Upper lobe of left lung (tissue), 6 donors: ENCODE data around the gene ANKLE1. TPM values are rescaled to one million over a fixed set of nuclear protein-coding genes. Genes with fewer than 3 reads are reported as not detected.

ENCODE experiments used
- ATAC-seq, 2 donors: fragments of 200-7000 bp; cut with Tn5 transposase; one replicate each; pipeline ENCODE4 v1.9.1; 2022; ENCODE audit warnings: mild to moderate bottlenecking in 2 of 2, moderate library complexity in 2 of 2; ENCODE audit not compliant: low FRiP score in 2 of 2
- DNase-seq, 2 donors: peaks; one replicate each; pipeline ENCODE4 v3.0.0-alpha.2; 2019 to 2020
- H3K27ac ChIP-seq, 4 donors: fragments of 200-600 bp; sonication (generic); one replicate each; pipeline ENCODE4 v1.5.1; 2016 to 2019
- H3K27me3 ChIP-seq, 4 donors: fragments of 200-600 bp; sonication (generic); one replicate each; pipeline ENCODE4 v1.5.1; 2017 to 2019
- H3K36me3 ChIP-seq, 4 donors: fragments of 200-600 bp; sonication (generic); one replicate each; pipeline ENCODE4 v1.5.1; 2016 to 2019
- H3K4me1 ChIP-seq, 4 donors: fragments of 200-600 bp; sonication (generic); one replicate each; pipeline ENCODE4 v1.5.1; 2018 to 2019
- H3K4me3 ChIP-seq, 4 donors: fragments of 200-600 bp; sonication (generic); one replicate each; pipeline ENCODE4 v1.5.1; 2017 to 2019; ENCODE audit warnings: mild to moderate bottlenecking in 2 of 4, moderate library complexity in 1 of 4
- H3K9me3 ChIP-seq, 4 donors: fragments of 200-600 bp; sonication (generic); one replicate each; pipeline ENCODE4 v1.5.1; 2018 to 2019
- EP300 ChIP-seq, 4 donors: sonication (generic); formaldehyde crosslinking; IDR thresholded peaks; one replicate each; pipeline ENCODE4 v1.5.1; 2017; ENCODE audit warnings: antibody characterized with exemption in 4 of 4, control low read depth in 2 of 4
- POLR2A ChIP-seq, 4 donors: fragments of 450-650 bp; IDR thresholded peaks; one replicate each; pipeline ENCODE4 v1.5.1; 2016 to 2017; ENCODE audit warnings: antibody characterized with exemption in 4 of 4, mild to moderate bottlenecking in 2 of 4
- POLR2AphosphoS5 ChIP-seq, 2 donors: sonication (generic); formaldehyde crosslinking; IDR thresholded peaks; one replicate each; pipeline ENCODE4 v1.5.1; 2017; ENCODE audit warnings: antibody characterized with exemption in 2 of 2
- WGBS, 2 donors: methylation state at CpG; one replicate each; pipeline ENCODE4 v1.1.5; 2017 to 2018; 5-methylcytosine and 5-hydroxymethylcytosine counted together
- total RNA-seq, 6 donors: library from RNA; depleted of rRNA in 4 of 6; stranded (reverse); fragments of >200 nt in 4 of 6; gene quantifications; one replicate each; pipeline versions ENCODE4 v1.1.0 to v1.2.1, GENCODE V29; 2016 to 2021
- TF ChIP-seq, protein P1 (sequence below), 6 experiments: fragments of 450-650 bp in 4 of 6; fragments of 200-600 bp in 2 of 6; sonication (generic) in 2 of 6; IDR thresholded peaks; one replicate each; pipeline ENCODE4 v1.5.1; 2016 to 2019; ENCODE audit warnings: antibody characterized with exemption in 6 of 6
- donor health status: DM: no; HTN: no; CAD: no; lungs with moderate emphysema.
- donor health status: DM: no; HTN: yes; CAD: no; lungs with severe emphysema.

The ANKLE1 gene
- total RNA-seq, 6 donors from 2014 or later = 0.57 to 13.6 (median 1.4) TPM

DNA sequence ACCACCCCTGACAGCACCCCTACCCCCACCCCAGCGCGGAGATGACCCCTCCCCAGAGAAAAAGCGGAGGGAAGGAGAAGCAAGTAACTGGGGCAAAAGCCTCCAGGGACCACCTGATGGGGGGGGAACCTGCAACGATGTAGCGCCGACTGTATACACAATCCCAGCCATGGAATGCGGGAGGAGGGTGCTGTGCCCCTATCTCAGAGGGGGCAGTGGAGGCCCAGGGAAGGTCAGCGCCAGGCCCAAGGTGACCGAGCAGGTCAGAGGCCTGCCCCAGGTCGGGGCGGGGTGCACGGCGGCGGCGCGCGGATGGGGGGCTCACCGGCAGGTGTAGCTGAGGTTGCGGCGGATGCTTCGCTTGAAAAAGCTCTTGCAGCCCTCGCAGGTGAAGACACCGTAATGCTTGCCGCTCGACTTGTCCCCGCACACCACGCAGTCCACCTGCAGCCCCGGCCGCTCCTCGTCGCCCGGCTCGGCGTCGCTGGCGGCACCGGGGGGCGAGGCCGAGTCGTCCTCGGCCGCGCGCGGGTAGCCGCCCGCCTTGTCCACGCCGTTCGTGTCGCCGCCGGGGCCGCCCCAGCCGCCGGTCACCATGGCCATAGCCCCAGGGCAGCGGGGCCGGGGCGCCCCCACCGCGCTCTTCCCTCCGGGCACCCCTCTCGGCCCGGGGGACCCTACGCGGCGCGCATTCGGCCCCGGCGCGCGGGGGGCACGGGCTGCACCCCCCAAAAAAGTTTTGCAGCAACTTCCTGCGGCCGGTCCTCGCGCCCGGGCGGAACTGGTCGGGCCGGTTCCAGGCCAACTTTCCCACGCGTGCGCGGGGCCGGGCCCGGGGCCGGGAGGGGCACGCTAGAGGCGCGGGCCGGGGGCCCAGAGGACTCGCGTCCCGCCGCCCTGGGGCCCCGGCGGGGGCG, 36.8 kb upstream of the ANKLE1 start:
- TF ChIP-seq POLR2AphosphoS5 (IDR thresholded peaks at IDR 0.05) (no peak), POLR2A (IDR thresholded peaks at IDR 0.05) (no peak), EP300 (IDR thresholded peaks at IDR 0.05) (no peak)
- TF ChIP-seq, protein P1, sequence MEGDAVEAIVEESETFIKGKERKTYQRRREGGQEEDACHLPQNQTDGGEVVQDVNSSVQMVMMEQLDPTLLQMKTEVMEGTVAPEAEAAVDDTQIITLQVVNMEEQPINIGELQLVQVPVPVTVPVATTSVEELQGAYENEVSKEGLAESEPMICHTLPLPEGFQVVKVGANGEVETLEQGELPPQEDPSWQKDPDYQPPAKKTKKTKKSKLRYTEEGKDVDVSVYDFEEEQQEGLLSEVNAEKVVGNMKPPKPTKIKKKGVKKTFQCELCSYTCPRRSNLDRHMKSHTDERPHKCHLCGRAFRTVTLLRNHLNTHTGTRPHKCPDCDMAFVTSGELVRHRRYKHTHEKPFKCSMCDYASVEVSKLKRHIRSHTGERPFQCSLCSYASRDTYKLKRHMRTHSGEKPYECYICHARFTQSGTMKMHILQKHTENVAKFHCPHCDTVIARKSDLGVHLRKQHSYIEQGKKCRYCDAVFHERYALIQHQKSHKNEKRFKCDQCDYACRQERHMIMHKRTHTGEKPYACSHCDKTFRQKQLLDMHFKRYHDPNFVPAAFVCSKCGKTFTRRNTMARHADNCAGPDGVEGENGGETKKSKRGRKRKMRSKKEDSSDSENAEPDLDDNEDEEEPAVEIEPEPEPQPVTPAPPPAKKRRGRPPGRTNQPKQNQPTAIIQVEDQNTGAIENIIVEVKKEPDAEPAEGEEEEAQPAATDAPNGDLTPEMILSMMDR (IDR thresholded peaks at IDR 0.05) = no peak
- WGBS, 2 donors = 0 to 10% methylated on average over 8 to 10 of the region's 100 CpGs

DNA sequence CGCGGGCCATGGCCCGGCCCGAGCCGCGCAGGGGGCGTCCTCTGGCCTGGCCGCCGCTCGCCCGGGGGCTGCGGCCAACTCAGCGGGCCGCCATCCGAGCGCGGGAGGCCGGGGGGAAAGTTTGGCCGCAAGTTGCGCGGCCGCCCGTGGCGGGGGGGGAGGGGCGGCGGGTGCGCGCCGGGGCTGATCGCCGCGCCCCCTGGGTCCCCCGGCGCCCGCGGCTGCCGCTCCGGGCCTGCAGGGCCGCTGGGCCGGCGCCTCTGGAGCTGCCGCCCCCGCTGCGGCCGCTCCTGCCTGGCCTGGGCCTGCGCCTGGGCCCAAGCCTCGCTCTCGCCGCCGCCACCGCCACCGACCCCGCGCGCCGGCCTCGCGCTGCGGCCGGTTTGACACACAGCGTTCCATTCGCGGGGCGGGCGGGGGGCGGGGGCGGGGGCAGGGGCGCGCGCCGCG, 36.1 kb upstream of the ANKLE1 start, which contains the start of gene NR2F6:
NR2F6 (minus strand) TSS at position 385 of the 450 bp plus-strand sequence. CDS start 699 bp downstream, outside the sequence.
- WGBS, 2 donors = no CpG with 5 or more reads among the region's 72 CpGs
- no peak for ATAC-seq

More for the DNA sequence above, 36.8 kb upstream of the ANKLE1 start:
- Histone ChIP-seq H3K4me1 (peaks cover 28 to 63% (median 52%) of the 10 kb centered on the region in 4 donors), H3K36me3 (peaks cover 0 to 6% (median 2%) of the 10 kb centered on the region in 4 donors), H3K4me3 (peak overlapping the region; percentile 92 to 97 (median 96)), H3K9me3 (no peaks in the 10 kb centered on the region), H3K27ac (peak overlapping the region; percentile 81 to 90 (median 88)), H3K27me3 (no peaks in the 10 kb centered on the region)
- DNase-seq = peak in 1 of 2 donors; percentile 93
- ATAC-seq = no peak

DNA sequence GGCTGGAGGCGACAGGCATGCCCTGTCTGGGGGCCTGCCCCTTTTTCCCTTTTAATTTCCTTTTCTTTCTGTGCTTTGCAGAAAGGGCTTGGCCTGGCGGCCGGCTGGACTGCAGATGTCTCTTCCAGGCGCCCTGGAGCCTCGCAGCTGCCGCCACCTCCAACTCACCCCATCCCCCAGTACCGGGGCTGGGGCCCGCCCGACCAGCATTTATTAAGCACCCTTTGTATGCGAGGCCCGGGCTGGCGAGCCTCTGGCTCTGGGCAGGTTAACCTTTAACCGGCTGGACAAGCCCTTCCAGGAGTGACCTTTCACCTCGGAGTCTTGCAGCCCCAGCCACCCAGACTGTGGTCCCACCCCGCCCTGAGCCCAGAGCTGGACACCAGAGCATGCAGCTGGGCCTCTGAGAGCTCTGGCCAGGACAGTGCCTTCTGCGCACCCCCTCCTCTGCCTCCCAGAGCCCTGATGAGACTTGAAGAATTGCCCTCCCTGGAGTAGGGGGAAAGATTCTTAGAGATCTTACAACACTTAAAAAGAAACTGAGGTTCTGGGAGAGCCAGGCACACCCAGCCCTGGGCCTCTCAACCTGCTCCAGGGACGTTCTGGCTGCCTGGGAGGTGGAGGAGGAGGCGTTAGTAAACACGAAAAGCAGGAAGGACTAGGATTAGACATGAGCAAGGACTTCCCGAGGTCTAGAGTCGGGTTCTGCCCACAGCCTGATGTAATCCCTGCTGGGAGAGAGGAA, 34.8 kb upstream of the ANKLE1 start:
- Histone ChIP-seq H3K4me1 (peaks cover 28 to 46% (median 38%) of the 10 kb centered on the region in 4 donors), H3K4me3 (peak overlapping the region in 3 of 4 donors; percentile 92 to 96 (median 95)), H3K27me3 (no peaks in the 10 kb centered on the region), H3K27ac (peak overlapping the region; percentile 80 to 92 (median 89)), H3K9me3 (no peaks in the 10 kb centered on the region), H3K36me3 (peaks cover 0 to 10% (median 3%) of the 10 kb centered on the region in 4 donors)
- WGBS, 2 donors = 9 to 14% methylated on average over 16 to 20 of the region's 21 CpGs
- ATAC-seq = peak; percentile 12 to 42
- TF ChIP-seq, protein P1 (IDR thresholded peaks at IDR 0.05) = no peak
- TF ChIP-seq POLR2A (IDR thresholded peaks at IDR 0.05) = peak in 1 of 4 donors; percentile 8
- TF ChIP-seq POLR2AphosphoS5 (IDR thresholded peaks at IDR 0.05) = peak in 1 of 2 donors; percentile 2
- TF ChIP-seq EP300 (IDR thresholded peaks at IDR 0.05) = no peak
- DNase-seq = peak in 1 of 2 donors; percentile 88

More for the DNA sequence above, 36.1 kb upstream of the ANKLE1 start, which contains the start of gene NR2F6:
- Histone ChIP-seq H3K4me1 (peaks cover 28 to 56% (median 45%) of the 10 kb centered on the region in 4 donors), H3K4me3 (peak within 1 kb of the TSS; percentile 92 to 97 (median 96)), H3K27me3 (no peaks in the 10 kb centered on the region), H3K27ac (peak within 1 kb of the TSS; percentile 81 to 92 (median 90)), H3K9me3 (no peaks in the 10 kb centered on the region), H3K36me3 (peaks cover 0 to 5% (median under 1%) of the 10 kb centered on the region in 4 donors)
- TF ChIP-seq, protein P1 (IDR thresholded peaks at IDR 0.05) = no peak
- TF ChIP-seq POLR2A (IDR thresholded peaks at IDR 0.05) (peak in 1 of 4 donors; percentile 24), POLR2AphosphoS5 (IDR thresholded peaks at IDR 0.05) (peak; percentile 39 to 64)
- DNase-seq = no peak

DNA sequence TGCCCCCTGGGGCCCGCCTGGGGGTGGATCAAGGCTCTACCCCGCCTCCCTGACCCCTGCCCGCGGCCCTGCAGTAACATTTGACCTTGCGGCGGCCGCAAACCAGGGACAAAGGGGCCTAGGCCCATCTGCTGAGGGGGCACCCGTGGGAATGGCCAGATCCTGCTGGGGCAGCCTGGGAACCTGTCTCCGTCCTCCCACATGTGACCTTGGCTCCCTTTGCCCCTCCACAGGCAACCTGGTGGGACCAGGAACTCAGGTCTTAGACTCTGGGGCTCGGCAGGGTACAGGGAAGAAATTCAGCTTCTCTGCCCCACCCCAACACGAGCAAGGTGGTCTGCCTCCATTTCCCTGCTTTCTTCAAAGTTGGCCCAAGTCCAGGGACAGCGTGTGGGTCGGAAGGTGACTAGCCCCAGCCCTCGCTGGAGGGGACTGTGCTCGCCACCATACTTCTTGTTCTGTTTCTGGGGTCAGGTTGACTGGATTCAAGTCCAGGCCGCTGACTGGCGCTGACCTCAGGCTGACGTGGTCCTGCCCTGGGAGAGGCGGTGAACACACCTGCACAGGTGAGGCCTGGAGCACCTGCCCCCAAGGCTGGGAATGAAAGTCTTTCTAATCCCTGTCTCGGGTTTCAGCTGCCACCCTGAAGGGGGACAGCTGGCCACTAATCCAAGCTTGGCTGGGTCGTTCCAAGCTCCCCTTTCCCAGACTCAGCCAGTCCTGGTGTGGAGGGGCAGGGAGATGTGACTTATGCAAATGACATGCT, 33.5 kb upstream of the ANKLE1 start:
- peak in 1 of 2 donors; percentile 75 for DNase-seq
- Histone ChIP-seq H3K9me3 (no peaks in the 10 kb centered on the region), H3K27me3 (no peaks in the 10 kb centered on the region), H3K4me1 (peaks cover 16 to 32% (median 26%) of the 10 kb centered on the region in 4 donors), H3K27ac (peak overlapping the region in 3 of 4 donors; percentile 23 to 90 (median 55)), H3K36me3 (peaks cover 0 to 19% (median 4%) of the 10 kb centered on the region in 4 donors), H3K4me3 (no peak overlapping the region)
- no peak for TF ChIP-seq POLR2AphosphoS5 (IDR thresholded peaks at IDR 0.05)
- no peak for TF ChIP-seq EP300 (IDR thresholded peaks at IDR 0.05)
- TF ChIP-seq POLR2A (IDR thresholded peaks at IDR 0.05) = no peak
- TF ChIP-seq, protein P1 (IDR thresholded peaks at IDR 0.05) = no peak
- WGBS, 2 donors = 73 to 76% methylated on average over 6 to 17 of the region's 21 CpGs
- ATAC-seq = no peak
